ENCODE measurements around the gene OR7C2. TPM values are rescaled to one million over a fixed set of nuclear protein-coding genes. Genes with fewer than 3 reads are reported as not detected.

OR7C2 gene
- polyA plus RNA-seq, 3 donors, result not detected

DNA sequence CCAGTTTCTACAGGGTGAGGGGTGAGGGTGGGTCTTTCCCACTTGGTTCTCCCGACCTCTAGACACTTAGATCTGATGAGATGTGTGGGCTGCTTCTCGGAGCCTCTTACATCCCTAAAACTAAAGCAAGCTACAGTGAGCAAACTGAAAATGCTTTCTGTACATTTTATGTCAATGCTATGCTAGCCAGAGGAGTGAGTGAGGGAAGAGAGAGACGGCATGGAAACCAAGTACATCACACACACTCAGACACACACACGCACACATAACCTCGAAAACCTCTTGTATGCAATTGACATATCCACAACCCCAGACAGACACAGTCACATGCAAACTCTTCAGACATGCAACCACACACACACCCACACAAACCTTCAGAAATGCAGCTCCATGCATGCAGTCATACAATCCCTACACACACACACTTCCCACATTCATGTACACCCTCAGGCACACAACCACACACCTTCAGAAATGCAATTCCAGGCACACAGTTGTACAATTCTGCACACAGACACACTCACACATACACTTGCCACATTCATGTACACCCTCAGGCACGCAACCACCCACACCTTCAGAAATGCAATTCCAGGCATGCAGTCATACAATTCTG is 37.0 kb downstream of the OR7C2 start:
- intact Hi-C loops (cut with micrococcal nuclease), result no loop called here
- peaks cover 33 to 49% of the 10 kb centered on the region in 2 donors for H3K27me3 ChIP-seq (ENCODE audit: control insufficient read depth in 2 of 2, insufficient read depth in 2 of 2, low read length in 2 of 2)
- H3K79me2 ChIP-seq (ENCODE audit: insufficient read depth, low read length), result no peaks in the 10 kb centered on the region
- Mint-ChIP-seq H3K9me3 (peaks cover 0 to 5% (median 3%) of the 10 kb centered on the region in 7 donors), H3K4me1 (no peaks in the 10 kb centered on the region), H3K27ac (no peak overlapping the region), H3K27me3 (ENCODE audit: low read depth in 3 of 3) (peaks cover 42 to 62% (median 42%) of the 10 kb centered on the region in 3 donors), H3K36me3 (peaks cover 0 to 11% of the 10 kb centered on the region in 2 donors), H3K4me3 (peak overlapping the region in 1 of 2 donors; percentile 60)
- H3K27ac ChIP-seq (ENCODE audit: low read depth in 1 of 2, low read length in 2 of 2), result no peak overlapping the region
- H4K20me1 ChIP-seq (ENCODE audit: insufficient read depth, low read length), result no peaks in the 10 kb centered on the region
- DNase-seq, result no peak
- H3K9ac ChIP-seq (ENCODE audit: insufficient read depth, low read length, poor library complexity, severe bottlenecking), result no peak overlapping the region
- H3K4me3 ChIP-seq (replicated peaks in 1 of 3; ENCODE audit: low read depth in 2 of 3, low read length in 3 of 3), result no peak overlapping the region
- H3K36me3 ChIP-seq (replicated peaks in 1 of 2; ENCODE audit: control insufficient read depth in 1 of 2, insufficient read depth in 2 of 2, low read length in 2 of 2), result no peaks in the 10 kb centered on the region
- no peaks in the 10 kb centered on the region for H3K4me1 ChIP-seq (ENCODE audit: control insufficient read depth in 1 of 2, insufficient read depth in 2 of 2, low read length in 2 of 2)
- 77% methylated on average over 3 of the region's 6 CpGs for WGBS (ENCODE audit: insufficient coverage)
- H3K9me3 ChIP-seq (replicated peaks in 1 of 2; ENCODE audit: control insufficient read depth in 1 of 2, insufficient read depth in 1 of 2, low read length in 2 of 2), result peaks cover 0 to 18% of the 10 kb centered on the region in 2 donors
- H3K4me2 ChIP-seq (replicated peaks; ENCODE audit: extremely low read depth, low read length, poor library complexity, severe bottlenecking), result no peak overlapping the region
- no peak overlapping the region for H2AFZ ChIP-seq (ENCODE audit: insufficient read depth, low read depth, low read length, poor library complexity, severe bottlenecking)
- TF ChIP-seq, protein P1, sequence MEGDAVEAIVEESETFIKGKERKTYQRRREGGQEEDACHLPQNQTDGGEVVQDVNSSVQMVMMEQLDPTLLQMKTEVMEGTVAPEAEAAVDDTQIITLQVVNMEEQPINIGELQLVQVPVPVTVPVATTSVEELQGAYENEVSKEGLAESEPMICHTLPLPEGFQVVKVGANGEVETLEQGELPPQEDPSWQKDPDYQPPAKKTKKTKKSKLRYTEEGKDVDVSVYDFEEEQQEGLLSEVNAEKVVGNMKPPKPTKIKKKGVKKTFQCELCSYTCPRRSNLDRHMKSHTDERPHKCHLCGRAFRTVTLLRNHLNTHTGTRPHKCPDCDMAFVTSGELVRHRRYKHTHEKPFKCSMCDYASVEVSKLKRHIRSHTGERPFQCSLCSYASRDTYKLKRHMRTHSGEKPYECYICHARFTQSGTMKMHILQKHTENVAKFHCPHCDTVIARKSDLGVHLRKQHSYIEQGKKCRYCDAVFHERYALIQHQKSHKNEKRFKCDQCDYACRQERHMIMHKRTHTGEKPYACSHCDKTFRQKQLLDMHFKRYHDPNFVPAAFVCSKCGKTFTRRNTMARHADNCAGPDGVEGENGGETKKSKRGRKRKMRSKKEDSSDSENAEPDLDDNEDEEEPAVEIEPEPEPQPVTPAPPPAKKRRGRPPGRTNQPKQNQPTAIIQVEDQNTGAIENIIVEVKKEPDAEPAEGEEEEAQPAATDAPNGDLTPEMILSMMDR (IDR thresholded peaks at IDR 0.05), result no peak

DNA sequence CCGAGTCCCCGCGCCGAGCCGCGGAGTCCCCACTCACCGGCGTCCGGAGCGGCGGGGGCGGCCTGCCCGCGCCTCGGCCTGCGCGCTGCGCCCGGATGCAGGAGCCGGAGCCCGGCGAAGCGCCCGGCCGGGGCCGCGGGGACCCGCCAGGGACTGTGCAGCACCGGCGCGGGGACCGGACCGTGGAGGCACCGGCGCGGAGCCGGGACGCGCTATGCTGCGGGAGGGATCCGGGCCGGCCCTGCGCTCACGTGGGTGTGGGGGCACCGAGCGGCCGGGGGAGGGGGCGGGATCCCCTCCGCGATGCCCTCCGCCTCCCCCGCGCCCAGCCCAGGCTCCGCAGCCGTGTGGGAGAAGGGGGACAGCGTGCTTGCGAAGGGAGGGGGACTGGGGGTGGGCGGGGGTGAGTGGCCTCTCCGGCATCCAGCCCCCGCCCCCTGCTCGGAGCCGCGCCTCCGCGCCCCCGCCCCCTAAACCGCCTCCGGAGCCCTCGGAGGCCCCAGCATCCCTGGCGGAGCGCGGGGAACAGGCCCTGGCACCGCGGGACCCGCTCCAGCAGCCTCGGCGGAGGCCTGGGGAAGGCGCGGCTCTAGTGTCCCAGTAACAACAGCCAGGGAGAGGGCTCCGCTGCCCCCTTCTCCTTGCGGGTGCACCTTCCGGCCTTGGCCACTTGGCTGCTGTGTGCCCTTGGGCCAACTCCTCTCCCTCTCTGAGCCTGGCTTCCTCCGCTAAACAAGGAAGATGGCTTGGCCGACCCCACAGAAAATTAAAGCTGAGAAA is 38.4 kb downstream of the OR7C2 start, which contains the start of gene SLC1A6:
TSS of gene SLC1A6 (minus strand) at position 389 of the 780 bp plus-strand sequence. CDS start 6,954 bp downstream, outside the sequence.
- peaks cover 42 to 57% (median 43%) of the 10 kb centered on the region in 3 donors for H3K27me3 Mint-ChIP-seq (ENCODE audit: low read depth in 3 of 3)
- WGBS (ENCODE audit: insufficient coverage), result under 1% methylated on average over 67 of the region's 84 CpGs
- Histone ChIP-seq H3K27me3 (ENCODE audit: control insufficient read depth in 2 of 2, insufficient read depth in 2 of 2, low read length in 2 of 2) (peaks cover 33 to 49% of the 10 kb centered on the region in 2 donors), H3K4me2 (replicated peaks; ENCODE audit: extremely low read depth, low read length, poor library complexity, severe bottlenecking) (no peak within 1 kb of the TSS), H3K79me2 (ENCODE audit: insufficient read depth, low read length) (no peaks in the 10 kb centered on the region), H3K4me3 (replicated peaks in 1 of 3; ENCODE audit: low read depth in 2 of 3, low read length in 3 of 3) (no peak within 1 kb of the TSS), H3K36me3 (replicated peaks in 1 of 2; ENCODE audit: control insufficient read depth in 1 of 2, insufficient read depth in 2 of 2, low read length in 2 of 2) (no peaks in the 10 kb centered on the region), H3K4me1 (ENCODE audit: control insufficient read depth in 1 of 2, insufficient read depth in 2 of 2, low read length in 2 of 2) (no peaks in the 10 kb centered on the region), H4K20me1 (ENCODE audit: insufficient read depth, low read length) (no peaks in the 10 kb centered on the region), H3K9ac (ENCODE audit: insufficient read depth, low read length, poor library complexity, severe bottlenecking) (no peak within 1 kb of the TSS), H3K27ac (ENCODE audit: low read depth in 1 of 2, low read length in 2 of 2) (no peak within 1 kb of the TSS), H2AFZ (ENCODE audit: insufficient read depth, low read depth, low read length, poor library complexity, severe bottlenecking) (no peak within 1 kb of the TSS), H3K9me3 (replicated peaks in 1 of 2; ENCODE audit: control insufficient read depth in 1 of 2, insufficient read depth in 1 of 2, low read length in 2 of 2) (peaks cover 0 to 18% of the 10 kb centered on the region in 2 donors)
- peaks cover 0 to 5% (median 3%) of the 10 kb centered on the region in 7 donors for H3K9me3 Mint-ChIP-seq
- peak within 1 kb of the TSS in 1 of 2 donors; percentile 83 for H3K4me3 Mint-ChIP-seq
- no peaks in the 10 kb centered on the region for H3K4me1 Mint-ChIP-seq
- peaks cover 0 to 11% of the 10 kb centered on the region in 2 donors for H3K36me3 Mint-ChIP-seq
- no peak for DNase-seq
- TF ChIP-seq, protein P1 (IDR thresholded peaks at IDR 0.05), result no peak
- H3K27ac Mint-ChIP-seq, result no peak within 1 kb of the TSS
- intact Hi-C loops (cut with micrococcal nuclease), result no loop called here
